Psoas muscle (tissue), 8 donors: ENCODE data around the gene PADI2. TPM values are rescaled to one million over a fixed set of nuclear protein-coding genes. Genes with fewer than 3 reads are reported as not detected.

Source experiments
- ATAC-seq, 4 donors: fragments of 200-7000 bp; cut with Tn5 transposase; one replicate each; pipeline ENCODE4 v1.9.1; 2020; ENCODE audit warnings: moderate library complexity in 3 of 4, mild to moderate bottlenecking in 2 of 4
- DNase-seq, 2 donors: peaks; one replicate each; pipeline ENCODE4 v3.0.0-alpha.2; 2020
- H3K27ac ChIP-seq: fragments of 200-600 bp; one replicate; pipeline ENCODE4 v1.8.0; 2022
- H3K27me3 ChIP-seq, 3 donors: fragments of 200-600 bp in 1 of 3; one replicate each; pipeline versions ENCODE4 v1.6.1 to v1.8.0; 2013 to 2022; ENCODE audit warnings: low read length in 2 of 3, mild to moderate bottlenecking in 2 of 3, moderate library complexity in 1 of 3; ENCODE audit not compliant: insufficient read depth in 3 of 3
- H3K36me3 ChIP-seq, 2 donors: fragments of 200-600 bp in 1 of 2; one replicate each; pipeline versions ENCODE4 v1.6.1 to v1.8.0; 2013 to 2022; ENCODE audit warnings: low read depth in 1 of 2, mild to moderate bottlenecking in 1 of 2, moderate library complexity in 1 of 2; ENCODE audit not compliant: insufficient read depth in 1 of 2
- H3K4me1 ChIP-seq: fragments of 200-600 bp; one replicate; pipeline ENCODE4 v1.8.0; 2022
- H3K4me3 ChIP-seq: fragments of 200-600 bp; one replicate; pipeline ENCODE4 v1.8.0; 2022; ENCODE audit warnings: mild to moderate bottlenecking
- H3K9me3 ChIP-seq: fragments of 200-600 bp; one replicate; pipeline ENCODE4 v1.8.0; 2022
- CTCF ChIP-seq: fragments of 200-600 bp; IDR thresholded peaks from one replicate; pipeline ENCODE4 v1.8.0; 2022; ENCODE audit warnings: antibody characterized with exemption
- WGBS, 3 donors: extraction: QIAGEN DNeasy Blood & Tissue Kit; methylation state at CpG; one replicate each; pipeline versions ENCODE4 v1.1.6 to v1.1.7; 2013; 5-methylcytosine and 5-hydroxymethylcytosine counted together
- intact Hi-C, 2 donors: fragments of 100-400 bp; cut with DNase I; formaldehyde crosslinking; loops; one replicate each; pipeline versions ENCODE4 v1.11.0 to v1.14.2; 2022
- polyA plus RNA-seq, 3 donors: library from polyadenylated mRNA; stranded (reverse); fragments of 200-250 nt; gene quantifications; one replicate each; pipeline ENCODE4 v1.2.3, GENCODE V29; 2013
- total RNA-seq, 4 donors: library from RNA; stranded (reverse); fragmentation: NEBNext Ultra II Directional in 2 of 4; extraction: Animal tissue kit (Norgen Biotek cat#: 25700) in 2 of 4; gene quantifications; one replicate each; pipeline versions ENCODE4 v1.2.1 to v1.2.4, GENCODE V29; 2021 to 2023
- donor health status: healthy with polysubstance abuse.
- donor health status: DM: no; HTN: no; CAD: no; lungs with moderate emphysema.
- donor health status: Bipolar disorder and iron deficiency.
- donor health status: healthy.
- donor health status: DM: yes; HTN: yes; CAD: no.
- donor health status: DM: no; HTN: no; CAD: no.
- donor health status: DM: no; HTN: no; CAD: no.
- donor health status: DM: yes; HTN: yes; CAD: no.

PADI2 gene
- total and polyA plus RNA-seq, 7 donors = 58.1 to 956 (median 198) TPM

GRCh38 chr1:17060306-17060749 lies 58.9 kb downstream of the PADI2 start:
- Histone ChIP-seq H3K4me3 (no peak overlapping the region), H3K9me3 (peaks cover 3% of the 10 kb centered on the region), H3K4me1 (peaks cover 28% of the 10 kb centered on the region), H3K27me3 (no peaks in the 10 kb centered on the region), H3K27ac (no peak overlapping the region), H3K36me3 (no peaks in the 10 kb centered on the region)
- no peak for ATAC-seq
- intact Hi-C loops = loop anchor here (2.0 to 5.0 kb wide), 3 partner anchors 57 to 347 kb away; partner anchors contain the start of gene PADI2 (in 1 of the 2)
- WGBS, 3 donors = 48 to 54% (median 50%) methylated on average over 11 of the region's 11 CpGs
- no peak for TF ChIP-seq CTCF
- DNase-seq = no peak

DNA sequence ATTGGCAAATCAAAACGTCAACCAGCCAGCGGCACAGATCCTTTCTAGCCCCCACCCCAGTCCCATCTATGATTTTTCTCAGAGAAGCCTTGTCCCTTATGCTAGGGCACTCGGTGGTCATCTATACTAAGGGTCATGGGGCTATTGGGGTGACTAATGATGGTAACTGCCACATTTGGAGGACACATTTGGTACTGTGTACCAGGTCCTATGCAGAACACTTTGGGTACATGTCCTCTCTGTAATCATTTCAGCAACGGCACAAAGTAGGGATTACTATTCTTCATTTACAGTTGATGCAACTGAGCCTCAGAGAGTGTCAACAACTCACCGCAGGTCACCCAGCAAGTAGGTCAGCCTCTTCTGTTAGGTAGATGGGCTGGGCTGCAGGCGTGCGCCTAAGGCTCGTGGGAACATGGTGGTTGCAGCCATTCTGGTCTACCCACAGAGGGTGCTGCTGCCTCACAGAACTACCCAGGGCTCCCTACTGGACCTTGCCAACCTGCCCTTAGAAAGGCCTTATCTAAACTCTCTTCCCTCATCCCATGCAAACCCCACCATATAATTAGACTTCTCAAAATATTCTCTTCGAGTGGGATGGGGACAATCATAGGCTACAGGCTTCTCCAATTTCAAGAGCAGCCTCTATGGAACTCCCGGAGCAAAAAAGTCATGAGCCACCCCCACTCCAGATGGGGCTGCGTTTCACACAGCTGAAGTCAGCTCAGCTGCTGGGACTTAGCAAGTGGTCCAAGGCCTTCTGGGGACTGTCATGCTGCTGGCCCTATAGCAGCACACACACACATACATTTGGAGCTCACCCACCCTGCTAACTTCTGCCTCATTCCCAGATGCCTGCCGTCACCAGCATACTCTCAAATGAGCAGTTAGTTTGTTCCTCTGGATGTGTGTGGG lies 59.6 kb downstream of the PADI2 start:
- 24 to 32% (median 24%) methylated on average over 12 of the region's 12 CpGs for WGBS, 3 donors
- Histone ChIP-seq H3K27me3 (no peaks in the 10 kb centered on the region), H3K27ac (no peak overlapping the region), H3K4me1 (peaks cover 28% of the 10 kb centered on the region), H3K9me3 (no peaks in the 10 kb centered on the region), H3K4me3 (no peak overlapping the region), H3K36me3 (no peaks in the 10 kb centered on the region)
- intact Hi-C loops = loop anchor here (1.0 to 5.0 kb wide), 5 partner anchors 58 to 348 kb away; partner anchors contain the start of gene PADI2 (in 1 of the 2)
- ATAC-seq = peak; percentile 80 to 86 (median 82)
- DNase-seq = peak; percentile 61 to 83
- TF ChIP-seq CTCF = peak; percentile 78

- intact Hi-C loops = no loop called here
- peaks cover 19% of the 10 kb centered on the region for H3K4me1 ChIP-seq
- 28 to 41% (median 29%) methylated on average over 4 of the region's 4 CpGs for WGBS, 3 donors
- DNase-seq = no peak
- no peaks in the 10 kb centered on the region for H3K27me3 ChIP-seq
- no peak for ATAC-seq
- no peak overlapping the region for H3K27ac ChIP-seq
- H3K36me3 ChIP-seq = peaks cover 0 to 5% of the 10 kb centered on the region in 2 donors
- no peaks in the 10 kb centered on the region for H3K9me3 ChIP-seq
- H3K4me3 ChIP-seq = no peak overlapping the region
- TF ChIP-seq CTCF = no peak
Observed at GRCh38 chr1:17056551-17056950, 62.7 kb downstream of the PADI2 start.

DNA sequence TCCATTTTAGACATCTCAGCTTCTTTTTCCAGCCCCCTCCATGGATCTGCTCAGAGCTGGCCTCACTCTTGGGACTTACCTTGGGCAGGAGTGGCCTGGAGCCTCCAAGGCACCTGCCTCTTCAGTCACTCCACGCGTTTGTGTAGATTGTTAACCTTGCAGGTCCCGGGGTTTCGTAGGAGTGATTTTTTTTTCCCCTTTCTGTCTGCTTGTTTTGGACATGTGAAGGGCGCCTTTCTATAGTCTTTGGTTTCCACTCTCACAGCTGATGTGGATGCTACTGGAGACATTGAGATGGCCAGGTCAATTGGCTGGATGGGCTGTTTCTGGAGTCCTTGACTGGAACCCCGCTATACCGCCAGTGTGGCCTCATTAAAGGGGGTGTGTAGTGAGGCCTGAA lies 63.5 kb downstream of the PADI2 start:
- intact Hi-C loops = no loop called here
- whole genome bisulfite sequencing, 3 donors = 84 to 90% (median 87%) methylated on average over 7 of the region's 7 CpGs
- ATAC-seq = no peak

More for the DNA sequence above, 63.5 kb downstream of the PADI2 start:
- TF ChIP-seq CTCF = no peak
- peaks cover 0 to 11% of the 10 kb centered on the region in 2 donors for H3K36me3 ChIP-seq
- no peak overlapping the region for H3K4me3 ChIP-seq
- no peaks in the 10 kb centered on the region for H3K27me3 ChIP-seq
- DNase-seq = no peak
- no peak overlapping the region for H3K27ac ChIP-seq
- peaks cover 16% of the 10 kb centered on the region for H3K4me1 ChIP-seq
- no peaks in the 10 kb centered on the region for H3K9me3 ChIP-seq
